GM19452 (cell line): ENCODE data around the gene ATAD2B.
"Not testable (repeated sequence)": the region's sequence is repeated elsewhere in the genome, so short reads cannot be mapped to it uniquely, and the experiment has no call there.

ENCODE experiments used
- ATAC-seq: cut with Tn5 transposase; IDR thresholded peaks from one replicate; pipeline ENCODE4 v1.9.1; 2021; ENCODE audit not compliant: unreplicated experiment

The ATAD2B gene

DNA sequence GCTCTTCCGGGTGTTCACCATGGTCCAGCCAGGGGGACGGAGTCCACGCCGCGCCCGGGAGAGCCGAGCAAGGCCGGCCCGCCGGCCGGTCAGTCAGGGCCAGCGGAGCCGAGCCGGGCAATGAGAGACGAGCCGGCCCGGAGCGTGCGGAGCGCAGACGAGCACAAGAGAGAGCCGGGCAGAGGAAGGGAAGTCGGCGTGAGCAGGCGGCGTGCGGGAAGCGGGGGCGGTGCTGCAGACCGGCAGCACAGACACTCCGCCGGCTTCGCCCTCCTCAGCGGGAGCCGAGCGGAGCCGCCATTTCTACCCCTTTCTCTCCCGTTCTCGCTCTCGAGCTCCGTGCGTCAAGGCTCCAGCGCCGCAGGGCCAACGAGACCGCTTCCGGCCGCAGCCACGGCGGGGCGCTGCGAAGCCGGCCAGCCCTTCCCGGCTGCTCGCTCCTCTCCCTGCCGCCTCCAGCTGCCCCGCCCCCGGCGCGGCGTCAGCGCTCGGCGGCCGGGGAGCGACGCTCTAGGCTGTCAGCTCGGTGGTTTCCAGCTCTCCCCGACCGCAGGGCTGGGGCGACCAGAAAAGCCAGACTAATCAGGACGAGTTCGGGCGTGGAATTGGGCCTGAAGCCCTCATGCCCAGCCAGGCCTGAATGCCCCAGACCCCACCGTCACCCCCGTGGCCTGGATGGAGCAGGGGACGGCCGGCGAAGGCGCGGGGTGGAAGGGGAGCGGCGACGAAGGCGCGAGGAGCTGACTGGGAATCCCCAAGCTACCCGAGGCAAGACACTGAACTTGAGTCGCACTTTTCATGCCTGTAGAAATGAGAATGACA is at the start of gene ATAD2B:
Gene ATAD2B, minus strand, starts transcription at position 374 of the 822 bp plus-strand sequence. Its CDS starts 353 bp downstream, at position 21.
- peak; percentile 75 for ATAC-seq

DNA sequence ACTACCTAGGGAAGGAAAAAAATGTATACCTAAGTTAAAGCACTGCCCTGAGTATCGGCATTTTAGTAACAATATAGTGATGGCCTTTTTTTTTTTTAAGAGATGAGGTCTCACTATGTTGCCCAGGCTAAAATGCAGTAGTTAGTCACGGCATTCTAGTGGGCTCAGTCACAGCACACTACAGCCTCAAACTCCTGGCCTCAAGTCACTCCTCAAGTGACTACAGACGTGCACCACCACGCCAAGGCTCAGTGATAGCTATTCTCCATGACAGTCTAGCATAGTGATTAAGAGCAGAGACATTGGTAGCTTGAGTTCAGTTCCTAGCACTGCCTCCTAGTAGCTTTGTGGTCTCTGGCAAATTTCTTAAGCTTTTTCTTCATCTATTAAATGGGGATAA is 40.9 kb upstream of the ATAD2B start:
- ATAC-seq = no peak

DNA sequence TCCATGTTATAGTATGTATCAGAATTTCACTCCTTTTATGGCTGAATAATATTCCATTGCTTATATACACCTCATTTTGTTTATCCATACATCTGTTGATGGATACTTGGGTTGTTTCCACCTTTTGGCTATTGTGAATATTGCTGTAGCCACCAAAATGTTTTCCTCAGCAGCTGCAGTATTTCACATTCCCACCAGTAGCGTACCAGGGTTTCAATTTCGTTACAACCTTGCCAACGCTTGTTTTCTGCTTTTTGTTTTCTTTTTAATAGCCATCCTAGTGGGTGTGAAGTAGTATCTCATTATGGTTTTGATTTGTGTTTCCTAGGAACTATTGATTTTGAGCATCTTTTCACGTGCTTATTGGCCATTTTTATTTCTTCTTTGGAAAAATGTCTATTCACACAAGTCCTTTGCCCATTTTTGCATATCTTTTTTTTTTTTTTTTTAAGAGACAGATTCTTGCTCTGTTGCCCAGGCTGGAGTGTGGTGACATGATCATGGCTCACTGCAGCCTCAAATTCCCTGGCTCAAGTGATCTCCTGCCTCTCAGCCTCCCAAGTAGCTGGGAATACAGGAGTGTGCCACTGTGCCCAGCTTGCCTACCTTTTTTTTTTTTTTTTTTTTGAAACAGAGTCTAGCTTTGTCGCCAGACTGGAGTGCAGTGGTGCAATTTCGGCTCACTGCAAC is 27.5 kb upstream of the ATAD2B start:
- ATAC-seq = no peak

DNA sequence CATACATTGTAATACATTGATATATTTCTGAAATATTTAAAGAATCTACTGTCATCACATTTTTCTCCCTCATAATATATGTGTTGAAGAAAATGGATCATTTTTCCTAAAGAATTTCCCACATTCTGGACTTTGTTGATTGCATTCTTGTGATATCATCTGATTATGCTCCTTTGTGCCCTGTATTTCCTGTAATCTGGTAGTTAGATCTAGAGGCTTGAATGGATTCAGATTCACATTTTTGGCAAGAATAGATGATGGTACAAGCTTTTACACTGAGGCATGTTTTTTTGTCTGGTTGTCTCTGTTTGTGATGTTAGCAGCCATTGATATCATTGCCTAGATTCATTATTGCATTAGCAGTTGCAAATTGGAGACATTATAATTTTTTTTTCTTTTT is 26.7 kb upstream of the ATAD2B start:
- no peak for ATAC-seq

DNA sequence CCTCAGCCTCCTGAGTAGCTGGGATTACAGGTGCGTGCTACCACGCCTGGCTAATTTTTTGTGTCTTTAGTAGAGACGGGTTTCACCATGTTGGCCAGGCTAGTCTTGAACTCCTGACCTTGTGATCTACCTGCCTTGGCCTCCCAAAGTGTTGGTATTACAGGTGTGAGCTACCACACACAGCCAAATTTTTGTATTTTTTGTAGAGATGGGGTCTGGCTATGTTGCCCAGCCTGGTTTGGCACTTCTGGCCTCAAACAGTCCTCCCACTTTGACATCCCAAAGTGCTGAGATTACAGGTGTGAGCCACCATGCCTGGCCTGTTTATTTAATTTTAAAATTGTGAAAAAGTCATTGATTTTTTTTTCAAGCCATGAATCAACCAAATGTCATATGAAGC is 25.6 kb upstream of the ATAD2B start:
- ATAC-seq = not testable (repeated sequence)

DNA sequence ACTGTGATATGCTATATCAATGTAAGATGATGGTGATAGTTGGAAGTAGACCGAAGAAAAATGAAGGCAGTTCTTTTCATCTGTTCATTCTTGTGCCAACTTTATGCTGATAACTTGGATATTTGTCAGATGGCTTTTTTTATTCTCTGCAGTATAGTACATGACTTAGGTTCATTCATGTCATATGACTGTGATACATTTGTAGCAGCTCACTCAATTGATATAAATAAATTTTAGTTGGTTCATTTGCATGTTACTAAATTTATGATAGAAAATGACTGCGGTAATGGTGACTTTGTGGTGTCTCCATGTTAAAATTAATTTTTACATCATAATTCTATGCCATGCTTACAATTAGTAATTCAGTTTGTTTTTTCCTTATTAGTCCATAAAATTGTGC is 20.4 kb upstream of the ATAD2B start:
- no peak for ATAC-seq

DNA sequence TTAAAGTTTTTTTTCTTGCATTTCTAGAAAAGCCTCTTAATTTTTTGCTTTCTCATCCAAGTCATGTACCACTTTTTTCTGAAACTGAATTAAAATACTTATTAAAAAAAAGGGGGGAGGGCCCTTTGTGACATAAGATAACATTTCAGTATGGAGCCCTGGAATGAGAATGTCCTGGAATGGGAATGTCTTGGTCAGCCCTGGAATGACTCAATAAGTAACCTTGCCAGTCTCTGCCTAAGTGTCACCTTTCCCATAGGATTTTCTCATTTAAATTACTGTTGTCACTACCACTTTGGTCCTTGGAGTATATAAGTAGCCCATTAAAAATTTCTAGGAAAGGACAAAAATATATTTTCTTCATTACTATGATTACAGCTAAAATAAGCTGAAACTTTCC is 18.1 kb upstream of the ATAD2B start:
- no peak for ATAC-seq

DNA sequence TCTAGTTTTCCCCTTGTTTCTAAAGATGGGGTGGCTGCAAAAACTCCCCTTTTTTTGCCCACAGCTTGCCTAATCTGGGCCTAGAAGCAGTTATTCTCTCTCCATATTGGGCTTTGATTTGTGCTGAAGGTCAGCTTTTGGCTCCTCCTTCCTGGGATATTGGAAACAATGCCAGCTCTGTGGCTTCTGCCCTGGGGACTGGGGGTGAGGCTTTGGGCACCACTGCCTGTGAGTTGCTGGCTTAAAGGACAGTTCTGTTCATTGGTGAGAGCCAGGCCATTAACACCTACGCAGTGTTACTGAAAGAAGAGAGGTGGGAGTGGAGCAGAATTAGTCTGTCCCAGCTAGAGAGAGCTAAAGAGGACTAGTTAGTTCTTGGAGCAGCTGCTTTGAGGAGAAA is 17.6 kb upstream of the ATAD2B start:
- ATAC-seq = no peak

DNA sequence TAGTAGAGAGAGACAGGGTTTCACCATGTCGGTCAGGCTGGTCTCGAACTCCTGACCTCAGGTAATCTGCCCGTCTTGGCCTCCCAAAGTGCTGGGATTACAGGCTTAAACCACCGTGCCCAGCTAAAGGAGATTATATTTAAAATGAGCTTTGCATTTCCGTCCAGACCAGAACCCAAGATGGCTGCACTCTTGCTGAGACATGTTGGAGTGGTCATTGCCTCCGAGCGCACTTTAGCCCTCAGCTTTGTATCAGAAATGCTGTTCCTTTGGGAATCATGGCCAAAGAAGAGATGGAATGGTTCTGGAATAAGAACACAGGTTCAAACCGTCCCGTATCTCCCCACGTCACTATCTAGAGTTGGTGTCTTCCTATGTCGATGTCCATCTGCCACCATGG is 16.7 kb upstream of the ATAD2B start:
- no peak for ATAC-seq

DNA sequence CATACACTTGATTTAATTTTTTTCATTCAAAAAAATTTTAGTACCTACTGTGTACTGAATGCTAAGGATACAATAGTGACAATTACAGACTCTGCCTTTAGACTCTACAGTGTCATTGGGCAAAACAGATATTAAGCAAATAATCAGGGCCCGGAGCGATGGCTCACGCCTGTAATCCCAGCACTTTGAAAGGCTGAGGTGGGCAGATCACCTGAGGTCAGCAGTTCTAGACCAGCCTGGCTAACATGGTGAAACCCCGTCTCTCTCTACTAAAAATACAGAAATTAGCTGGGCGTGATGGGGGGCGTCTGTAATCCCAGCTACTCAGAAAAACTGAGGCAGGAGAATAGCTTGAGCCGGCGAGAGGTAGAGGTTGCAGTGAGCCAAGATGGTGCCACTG is 14.7 kb upstream of the ATAD2B start:
- no peak for ATAC-seq

DNA sequence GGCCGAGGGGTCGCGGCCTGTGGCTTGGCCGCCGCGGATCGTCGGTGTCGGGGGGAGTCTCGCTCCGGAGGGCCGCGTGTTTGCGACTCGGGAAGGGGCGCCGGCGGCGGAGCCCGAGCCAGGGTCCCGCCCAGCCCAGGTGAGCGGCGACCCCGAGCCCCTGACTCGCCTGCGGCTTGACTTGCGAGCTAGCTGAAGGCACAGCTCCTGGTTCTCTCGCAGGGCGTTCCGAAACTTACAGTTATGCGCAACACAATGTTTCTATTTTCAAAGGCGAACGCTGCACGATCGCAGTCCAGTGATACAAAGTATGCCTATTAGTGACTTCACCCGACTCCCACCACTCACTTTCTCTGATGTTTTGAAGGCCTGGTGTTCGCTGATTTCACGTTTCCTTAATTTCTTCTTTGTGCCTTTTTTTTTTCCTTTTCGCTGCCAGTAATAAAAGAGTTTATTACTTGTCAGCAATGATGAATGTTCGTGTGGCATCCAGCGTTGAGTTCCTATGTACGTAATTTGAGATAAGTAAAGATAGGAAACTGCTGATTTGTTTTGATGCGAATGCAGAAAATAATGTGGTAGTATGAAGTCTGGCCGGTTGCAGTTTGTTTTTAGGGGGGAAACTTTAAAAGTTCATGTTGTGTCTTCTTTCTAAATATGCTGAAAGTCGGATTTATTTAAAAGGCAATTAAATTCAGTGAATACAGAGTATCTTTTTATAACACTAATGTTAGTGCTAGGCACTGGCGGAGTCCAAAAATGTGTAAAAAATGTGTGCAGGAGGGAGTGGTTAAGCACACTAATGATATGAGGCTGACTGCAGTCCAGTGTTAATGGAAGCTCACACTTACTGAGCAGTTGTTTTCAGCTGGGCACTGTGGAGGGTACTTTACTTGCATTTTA is 14.0 kb upstream of the ATAD2B start:
- peak; percentile 61 for ATAC-seq

DNA sequence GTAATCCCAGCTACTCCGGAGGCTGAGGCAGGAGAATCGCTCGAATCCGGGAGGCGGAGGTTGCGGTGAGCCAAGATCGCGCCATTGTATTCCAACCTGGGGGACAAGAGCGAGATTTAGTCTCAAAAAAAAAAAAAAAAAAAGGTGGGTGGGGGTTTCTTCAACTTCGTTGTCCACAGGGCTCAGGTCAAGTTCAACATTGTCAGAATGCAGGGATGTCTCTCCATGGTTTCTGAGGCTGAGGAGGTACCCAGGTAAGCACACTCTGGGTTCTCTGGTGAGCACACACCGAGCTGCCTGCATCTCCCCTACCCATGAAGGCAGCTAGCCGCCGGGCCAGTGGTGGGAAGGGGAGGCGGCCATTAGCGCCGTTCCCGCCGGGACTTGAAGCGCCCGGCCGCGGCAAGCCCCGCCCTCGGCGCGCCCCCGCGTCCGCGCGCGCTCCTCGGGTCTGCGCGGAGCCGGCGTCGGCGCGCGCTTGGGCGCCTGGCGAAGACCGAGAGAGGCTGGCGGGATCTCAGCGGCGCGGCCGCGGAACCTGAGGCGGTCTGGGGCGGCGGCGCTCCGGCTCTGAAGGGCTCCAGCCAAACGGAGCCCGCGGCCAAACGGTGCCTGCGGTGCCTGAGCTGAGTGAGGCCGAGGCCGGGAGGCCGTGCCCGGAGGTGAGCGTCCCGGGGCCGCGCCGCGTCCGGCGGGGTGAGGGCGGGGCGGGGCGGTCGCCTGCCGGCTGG is 13.2 kb upstream of the ATAD2B start, which contains the start of gene UBXN2A:
Gene UBXN2A, plus strand, starts transcription at position 477 of the 731 bp plus-strand sequence. CDS start 17,852 bp downstream, outside the sequence.
- ATAC-seq = peak; percentile 79

DNA sequence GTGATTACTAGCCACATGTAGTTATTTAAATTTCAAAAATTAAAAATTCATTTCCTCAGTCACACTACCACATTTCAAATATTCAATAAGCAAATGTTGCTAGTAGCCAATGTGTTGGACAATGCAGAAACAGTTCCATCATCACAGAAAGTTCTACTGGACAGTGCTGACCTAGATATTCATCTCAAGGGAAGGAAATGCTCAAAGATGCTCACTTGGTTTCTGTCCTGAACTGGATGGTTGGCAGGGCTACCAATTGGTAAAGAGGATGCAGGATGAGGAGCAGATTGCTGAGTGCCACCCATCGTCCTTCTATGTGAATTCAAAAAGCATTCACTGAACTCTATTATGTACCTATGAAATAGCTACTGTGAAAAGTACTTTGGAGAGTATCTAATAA is 7.3 kb upstream of the ATAD2B start:
- no peak for ATAC-seq

DNA sequence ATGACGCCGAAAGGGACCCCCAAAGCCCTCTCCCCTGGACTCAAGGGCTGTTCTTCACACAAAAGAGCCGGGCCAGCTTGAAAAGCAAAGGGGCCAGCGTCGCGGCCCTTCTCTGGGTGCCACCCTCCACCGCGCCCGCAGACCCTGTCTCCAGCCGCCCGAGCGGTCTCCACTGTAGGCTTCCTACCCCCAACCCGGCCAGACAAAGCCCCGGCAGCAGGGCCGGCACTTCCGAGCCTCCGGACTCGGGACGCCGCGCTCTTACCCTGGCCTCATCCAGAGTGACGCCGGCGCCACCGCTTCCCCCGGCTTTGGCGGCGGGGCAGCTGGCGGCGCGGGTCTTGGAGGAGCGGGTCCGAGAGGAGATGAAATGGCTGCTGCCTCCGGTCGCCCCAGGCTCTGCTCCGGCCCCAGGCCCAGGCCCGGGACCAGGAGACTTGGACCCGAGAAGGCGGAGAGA is 603 bp downstream of the ATAD2B start:
- peak; percentile 30 for ATAC-seq

DNA sequence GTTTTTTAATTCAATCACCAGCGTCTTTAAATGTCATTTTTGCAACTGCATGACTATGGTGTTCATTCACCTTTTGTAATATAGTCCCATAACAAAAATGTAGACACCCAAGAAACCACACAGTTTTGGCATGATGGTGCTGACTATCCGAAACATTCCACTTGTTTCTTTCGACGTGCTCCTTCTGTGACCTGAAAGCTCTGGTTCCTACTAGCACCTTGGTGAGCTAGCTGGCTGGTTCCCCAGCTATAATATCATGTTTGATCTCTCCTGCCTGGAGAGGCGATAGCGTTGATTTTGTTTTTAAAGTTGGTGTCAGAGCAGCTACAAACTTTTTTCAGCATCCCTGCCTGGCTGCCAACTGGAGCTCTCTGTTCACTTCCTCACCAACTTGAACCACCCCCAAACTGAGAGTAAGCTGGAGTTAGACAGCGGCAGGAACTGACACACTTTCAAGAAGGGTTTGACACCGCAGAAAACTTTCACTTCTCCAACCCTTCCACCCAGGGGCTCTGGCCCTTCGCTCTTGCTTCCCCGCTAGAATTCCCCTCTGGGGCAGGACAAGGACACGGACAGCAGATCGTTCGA is 1.1 kb downstream of the ATAD2B start:
- peak; percentile 59 for ATAC-seq

DNA sequence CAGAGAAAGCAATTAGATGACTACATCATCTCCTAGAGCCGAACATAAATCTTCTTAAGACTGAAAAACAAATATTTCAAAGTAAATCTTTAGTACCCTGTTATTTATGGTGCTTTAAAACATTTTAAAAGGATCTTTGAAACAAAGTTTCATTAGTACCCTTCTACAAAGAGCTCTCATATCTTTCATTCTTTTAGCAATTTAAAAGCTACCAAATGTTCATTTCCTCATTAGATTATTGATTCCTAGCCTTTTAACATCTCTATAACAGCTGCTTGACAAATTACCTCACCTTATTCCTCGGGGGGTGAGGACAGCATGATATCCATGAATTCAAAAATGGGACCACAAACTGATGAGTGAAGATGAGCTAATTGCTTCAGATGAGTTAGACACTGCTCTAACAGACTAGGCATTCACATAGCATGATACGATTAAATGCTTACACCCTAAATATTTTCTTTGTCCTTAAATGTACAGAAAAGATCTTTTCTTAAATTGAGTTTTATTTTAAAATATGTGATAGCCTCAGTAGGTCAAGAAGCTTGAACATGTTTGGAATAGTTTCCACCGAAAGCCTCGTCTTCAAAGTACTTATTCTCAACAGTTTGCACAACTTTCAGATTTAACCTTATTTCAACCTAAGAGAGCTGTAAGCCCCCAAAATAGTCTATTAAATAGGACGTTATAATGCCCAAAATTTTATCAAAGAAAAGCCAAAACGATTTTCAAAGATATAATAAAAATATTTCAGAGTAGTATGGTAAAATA is 2.1 kb downstream of the ATAD2B start:
- ATAC-seq = no peak

DNA sequence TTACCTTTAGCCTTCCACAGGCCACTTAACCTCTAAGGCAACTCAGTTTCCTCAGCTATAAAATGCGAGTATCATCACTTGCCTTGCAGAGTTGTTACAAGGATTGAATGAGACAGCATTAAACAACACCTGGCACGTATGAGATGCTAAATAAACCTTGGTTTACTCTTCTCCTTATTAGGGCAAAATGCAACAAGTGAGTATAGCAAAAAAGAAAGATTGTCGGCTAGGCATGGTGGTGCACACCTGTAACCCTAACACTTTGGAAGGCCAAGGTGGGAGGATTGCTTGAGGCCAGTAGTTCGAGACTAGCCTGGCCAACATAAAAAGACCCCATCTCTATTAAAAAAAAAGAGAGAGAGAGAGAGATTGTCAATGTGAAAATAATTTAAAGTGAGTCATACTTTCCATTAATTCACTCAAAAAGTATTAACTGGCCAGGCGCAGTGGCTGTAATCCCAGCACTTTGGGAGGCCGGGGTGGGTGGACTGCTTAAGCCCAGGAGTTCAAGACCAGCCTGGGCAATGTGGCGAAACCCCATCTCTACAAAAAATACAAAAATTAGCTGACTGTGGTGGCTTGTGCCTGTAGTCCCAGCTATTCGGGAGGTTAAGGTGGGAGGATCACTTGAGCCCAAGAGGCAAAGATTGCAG is 8.0 kb downstream of the ATAD2B start:
- ATAC-seq = no peak

DNA sequence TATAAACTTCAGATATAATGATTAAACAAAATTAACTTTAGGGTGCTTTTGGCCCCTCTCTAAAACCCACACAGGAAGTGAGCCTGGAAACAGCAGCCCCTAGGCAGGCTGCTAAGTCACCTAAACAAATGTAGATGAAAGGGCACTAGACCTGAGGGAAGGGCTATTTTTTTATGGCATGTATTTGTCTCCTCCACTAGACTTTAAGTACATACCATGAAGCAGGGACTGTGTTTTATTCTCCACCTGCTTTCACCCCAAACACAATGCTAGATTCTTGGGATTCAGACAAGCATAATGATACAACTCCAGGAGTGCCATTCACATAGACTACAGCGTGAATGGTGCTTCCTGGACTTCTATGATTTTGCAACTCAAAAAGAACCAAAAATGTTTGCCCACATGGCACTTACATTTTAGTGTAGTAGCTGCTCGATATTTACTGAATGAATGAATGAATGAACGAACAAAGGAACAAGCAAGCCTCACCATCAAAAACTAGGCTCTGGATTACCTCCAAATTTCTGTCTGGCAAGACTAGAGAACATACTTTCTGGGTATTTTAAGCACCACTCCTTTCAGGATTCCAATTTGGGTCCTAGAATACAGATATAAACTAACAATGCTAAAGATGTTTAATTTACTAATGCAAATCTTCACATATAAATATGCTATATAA is 10.1 kb downstream of the ATAD2B start:
- peak; percentile 68 for ATAC-seq
